Measurements from ENCODE around the gene PDZRN3.

GRCh38 chr3:73433687-73434086 is 191.1 kb downstream of the PDZRN3 start:
- TF ChIP-seq, protein P1, sequence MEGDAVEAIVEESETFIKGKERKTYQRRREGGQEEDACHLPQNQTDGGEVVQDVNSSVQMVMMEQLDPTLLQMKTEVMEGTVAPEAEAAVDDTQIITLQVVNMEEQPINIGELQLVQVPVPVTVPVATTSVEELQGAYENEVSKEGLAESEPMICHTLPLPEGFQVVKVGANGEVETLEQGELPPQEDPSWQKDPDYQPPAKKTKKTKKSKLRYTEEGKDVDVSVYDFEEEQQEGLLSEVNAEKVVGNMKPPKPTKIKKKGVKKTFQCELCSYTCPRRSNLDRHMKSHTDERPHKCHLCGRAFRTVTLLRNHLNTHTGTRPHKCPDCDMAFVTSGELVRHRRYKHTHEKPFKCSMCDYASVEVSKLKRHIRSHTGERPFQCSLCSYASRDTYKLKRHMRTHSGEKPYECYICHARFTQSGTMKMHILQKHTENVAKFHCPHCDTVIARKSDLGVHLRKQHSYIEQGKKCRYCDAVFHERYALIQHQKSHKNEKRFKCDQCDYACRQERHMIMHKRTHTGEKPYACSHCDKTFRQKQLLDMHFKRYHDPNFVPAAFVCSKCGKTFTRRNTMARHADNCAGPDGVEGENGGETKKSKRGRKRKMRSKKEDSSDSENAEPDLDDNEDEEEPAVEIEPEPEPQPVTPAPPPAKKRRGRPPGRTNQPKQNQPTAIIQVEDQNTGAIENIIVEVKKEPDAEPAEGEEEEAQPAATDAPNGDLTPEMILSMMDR (IDR thresholded peaks at IDR 0.05), result no peak
- TF ChIP-seq POLR2A (IDR thresholded peaks at IDR 0.05), result no peak

Measured in heart left ventricle (tissue), 13 donors.